HepG2 (cell line): ENCODE data around the gene PSD4. TPM values are rescaled to one million over a fixed set of nuclear protein-coding genes. Genes with fewer than 3 reads are reported as not detected.
A peak's percentile ranks its signal among the peaks of the same experiment; 100 is the strongest.

Experiments used
- ARID4A ChIP-seq: sonication (generic); formaldehyde crosslinking; IDR thresholded peaks from 2 replicates; pipeline ENCODE4 v1.5.0; 2020; ENCODE audit warnings: mild to moderate bottlenecking, missing genetic modification reagents, borderline replicate concordance
- CBX1 ChIP-seq: IDR thresholded peaks from one replicate; pipeline ENCODE4 v1.6.1; 2016; ENCODE audit warnings: antibody characterized with exemption, low read depth
- HNRNPK ChIP-seq: fragments of 200-400 bp; formaldehyde crosslinking; IDR thresholded peaks from 2 replicates; pipeline ENCODE4 v1.6.1; 2018; ENCODE audit warnings: low read length, low read depth, moderate library complexity, mild to moderate bottlenecking; ENCODE audit not compliant: poor library complexity, severe bottlenecking
- KLF15 ChIP-seq: sonication (generic); formaldehyde crosslinking; IDR thresholded peaks from 2 replicates; pipeline ENCODE4 v1.8.1; 2023; ENCODE audit warnings: borderline replicate concordance, mild to moderate bottlenecking, inconsistent platforms, missing genetic modification reagents, mixed read lengths
- MEF2D ChIP-seq: sonication (generic); formaldehyde crosslinking; IDR thresholded peaks from 2 replicates; pipeline ENCODE4 v1.5.1; 2020; ENCODE audit warnings: mild to moderate bottlenecking, missing genetic modification reagents
- NBN ChIP-seq: fragments of 450-650 bp; conservative IDR thresholded peaks from 2 replicates; pipeline ENCODE4 v1.6.1; 2017
- NFRKB ChIP-seq: fragments of 450-650 bp; IDR thresholded peaks from 2 replicates; pipeline ENCODE4 v1.6.1; 2017
- PTBP1 ChIP-seq: fragments of 200-400 bp; formaldehyde crosslinking; IDR thresholded peaks from 2 replicates; pipeline ENCODE4 v1.6.1; 2018; ENCODE audit warnings: low read length, low read depth; ENCODE audit not compliant: poor library complexity, severe bottlenecking
- TOPORS ChIP-seq: sonication (generic); formaldehyde crosslinking; IDR thresholded peaks from 2 replicates; pipeline ENCODE4 v1.8.0; 2023; ENCODE audit warnings: mild to moderate bottlenecking, missing genetic modification reagents
- YEATS2 ChIP-seq: sonication (generic); formaldehyde crosslinking; IDR thresholded peaks from 2 replicates; pipeline ENCODE4 v1.4.0; 2020; ENCODE audit warnings: missing genetic modification reagents, borderline replicate concordance
- ZNF230 ChIP-seq: sonication (generic); formaldehyde crosslinking; IDR thresholded peaks from 2 replicates; pipeline ENCODE4 v1.4.0; 2020; ENCODE audit warnings: mild to moderate bottlenecking, missing genetic modification reagents
- ZNF660 ChIP-seq: sonication (generic); formaldehyde crosslinking; IDR thresholded peaks from 2 replicates; pipeline ENCODE4 v1.5.1; 2020; ENCODE audit warnings: mild to moderate bottlenecking, low read depth, missing genetic modification reagents, borderline replicate concordance
- ZNF776 ChIP-seq: sonication (generic); formaldehyde crosslinking; IDR thresholded peaks from 2 replicates; pipeline ENCODE4 v1.4.0; 2020; ENCODE audit warnings: mild to moderate bottlenecking, missing genetic modification reagents
- ZUFSP ChIP-seq: sonication (generic); formaldehyde crosslinking; IDR thresholded peaks from 2 replicates; pipeline ENCODE4 v1.9.0; 2021; ENCODE audit warnings: missing genetic modification reagents, mild to moderate bottlenecking, borderline replicate concordance
- polyA plus RNA-seq, 8 experiments: library from polyadenylated mRNA; depleted of rRNA in 3 of 8; stranded (reverse) in 7 of 8; unstranded in 1 of 8; fragments of >200 nt; fragmentation: Illumina TruSeq in 4 of 8; extraction: Trizol in 4 of 8; gene quantifications; 2 replicates each; pipeline versions ENCODE4 v1.2.1 to v1.2.3, GENCODE V29; 2011 to 2016; ENCODE audit warnings: low read depth in 4 of 8, missing spikeins in 1 of 8, mixed read lengths in 1 of 8; ENCODE audit not compliant: insufficient read depth in 1 of 8
- total RNA-seq, 5 experiments: library from RNA; depleted of rRNA; stranded (reverse); fragments of >200 nt; fragmentation: Illumina TruSeq; extraction: Trizol; gene quantifications; 2 replicates each; pipeline ENCODE4 v1.2.3, GENCODE V29; 2016; ENCODE audit warnings: low read depth in 1 of 5
- TF ChIP-seq, protein P1 (sequence below): sonication (generic); formaldehyde crosslinking; IDR thresholded peaks from 2 replicates; pipeline ENCODE4 v1.4.0; 2020; ENCODE audit warnings: missing genetic modification reagents, borderline replicate concordance
- TF ChIP-seq, protein P2 (sequence below): IDR thresholded peaks from 2 replicates; pipeline ENCODE4 v1.6.1; 2012; ENCODE audit warnings: low read depth, low read length, improper control_type of control experiment

The PSD4 gene
- total and polyA plus RNA-seq, 2 of the 13 experiments (the other 11 are each of a cell fraction or from before 2014, with no cell fraction given), result 5.8 to 9.4 TPM

DNA sequence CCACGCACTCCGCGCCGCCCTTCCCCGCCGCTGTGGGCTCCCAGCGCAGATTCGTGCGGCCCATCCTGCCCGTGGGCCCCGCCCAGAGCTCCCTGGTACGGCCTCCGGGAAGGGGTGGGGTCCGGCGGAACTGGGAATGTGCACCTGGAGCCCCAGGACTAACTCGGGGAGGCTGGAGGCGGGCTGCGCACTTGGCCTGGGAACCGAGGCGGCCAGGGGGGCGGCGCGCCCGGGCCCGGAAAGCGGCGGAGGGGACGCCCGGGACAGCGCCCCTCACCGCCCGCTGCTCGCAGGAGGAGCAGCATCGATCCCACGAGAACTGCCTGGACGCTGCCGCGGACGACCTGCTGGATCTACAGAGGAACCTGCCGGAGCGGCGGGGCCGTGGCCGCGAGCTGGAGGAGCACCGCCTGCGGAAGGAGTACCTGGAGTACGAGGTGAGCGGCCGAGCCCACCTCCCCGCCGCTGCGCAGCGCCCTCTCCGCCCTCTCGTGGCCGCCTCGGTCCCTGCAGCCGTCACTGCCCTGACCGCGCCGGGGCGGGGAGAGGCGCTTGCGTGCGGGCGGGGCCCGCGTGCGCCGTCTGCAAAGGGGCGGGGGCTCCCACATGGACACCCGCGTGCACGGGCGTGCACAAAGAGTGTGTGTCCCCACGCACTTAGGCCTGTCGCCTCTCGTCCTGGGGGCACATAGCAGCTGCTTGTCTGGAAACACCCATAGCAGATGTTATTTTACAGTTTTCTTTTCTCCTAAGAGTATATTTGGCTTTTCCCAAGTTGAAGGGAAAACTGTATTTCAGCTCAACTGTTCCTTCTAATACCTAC lies 25.2 kb downstream of the PSD4 start (continued):
- TF ChIP-seq, protein P1, sequence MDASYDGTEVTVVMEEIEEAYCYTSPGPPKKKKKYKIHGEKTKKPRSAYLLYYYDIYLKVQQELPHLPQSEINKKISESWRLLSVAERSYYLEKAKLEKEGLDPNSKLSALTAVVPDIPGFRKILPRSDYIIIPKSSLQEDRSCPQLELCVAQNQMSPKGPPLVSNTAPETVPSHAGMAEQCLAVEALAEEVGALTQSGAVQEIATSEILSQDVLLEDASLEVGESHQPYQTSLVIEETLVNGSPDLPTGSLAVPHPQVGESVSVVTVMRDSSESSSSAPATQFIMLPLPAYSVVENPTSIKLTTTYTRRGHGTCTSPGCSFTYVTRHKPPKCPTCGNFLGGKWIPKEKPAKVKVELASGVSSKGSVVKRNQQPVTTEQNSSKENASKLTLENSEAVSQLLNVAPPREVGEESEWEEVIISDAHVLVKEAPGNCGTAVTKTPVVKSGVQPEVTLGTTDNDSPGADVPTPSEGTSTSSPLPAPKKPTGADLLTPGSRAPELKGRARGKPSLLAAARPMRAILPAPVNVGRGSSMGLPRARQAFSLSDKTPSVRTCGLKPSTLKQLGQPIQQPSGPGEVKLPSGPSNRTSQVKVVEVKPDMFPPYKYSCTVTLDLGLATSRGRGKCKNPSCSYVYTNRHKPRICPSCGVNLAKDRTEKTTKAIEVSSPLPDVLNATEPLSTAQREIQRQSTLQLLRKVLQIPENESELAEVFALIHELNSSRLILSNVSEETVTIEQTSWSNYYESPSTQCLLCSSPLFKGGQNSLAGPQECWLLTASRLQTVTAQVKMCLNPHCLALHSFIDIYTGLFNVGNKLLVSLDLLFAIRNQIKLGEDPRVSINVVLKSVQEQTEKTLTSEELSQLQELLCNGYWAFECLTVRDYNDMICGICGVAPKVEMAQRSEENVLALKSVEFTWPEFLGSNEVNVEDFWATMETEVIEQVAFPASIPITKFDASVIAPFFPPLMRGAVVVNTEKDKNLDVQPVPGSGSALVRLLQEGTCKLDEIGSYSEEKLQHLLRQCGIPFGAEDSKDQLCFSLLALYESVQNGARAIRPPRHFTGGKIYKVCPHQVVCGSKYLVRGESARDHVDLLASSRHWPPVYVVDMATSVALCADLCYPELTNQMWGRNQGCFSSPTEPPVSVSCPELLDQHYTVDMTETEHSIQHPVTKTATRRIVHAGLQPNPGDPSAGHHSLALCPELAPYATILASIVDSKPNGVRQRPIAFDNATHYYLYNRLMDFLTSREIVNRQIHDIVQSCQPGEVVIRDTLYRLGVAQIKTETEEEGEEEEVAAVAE (CRISPR knock-in tag), result peak; percentile 35; the same call in 1 of the 2 replicates
- TF ChIP-seq ZNF230 (CRISPR knock-in tag) (peak; percentile 79; the same call in 1 of the 2 replicates), YEATS2 (CRISPR knock-in tag) (peak; percentile 56; the same call in 1 of the 2 replicates), CBX1 (no peak), NBN (no peak), KLF15 (no peak), HNRNPK (peak; percentile 55), MEF2D (CRISPR knock-in tag) (no peak), ZNF776 (CRISPR knock-in tag) (peak; percentile 89), PTBP1 (no peak), ARID4A (CRISPR knock-in tag) (peak; percentile 89), TOPORS (CRISPR knock-in tag) (0 out of 2 replicates have a peak, but pooled peaks have one; percentile 80), NFRKB (no peak), ZUFSP (no peak), ZNF660 (CRISPR knock-in tag) (no peak)
- TF ChIP-seq, protein P2, sequence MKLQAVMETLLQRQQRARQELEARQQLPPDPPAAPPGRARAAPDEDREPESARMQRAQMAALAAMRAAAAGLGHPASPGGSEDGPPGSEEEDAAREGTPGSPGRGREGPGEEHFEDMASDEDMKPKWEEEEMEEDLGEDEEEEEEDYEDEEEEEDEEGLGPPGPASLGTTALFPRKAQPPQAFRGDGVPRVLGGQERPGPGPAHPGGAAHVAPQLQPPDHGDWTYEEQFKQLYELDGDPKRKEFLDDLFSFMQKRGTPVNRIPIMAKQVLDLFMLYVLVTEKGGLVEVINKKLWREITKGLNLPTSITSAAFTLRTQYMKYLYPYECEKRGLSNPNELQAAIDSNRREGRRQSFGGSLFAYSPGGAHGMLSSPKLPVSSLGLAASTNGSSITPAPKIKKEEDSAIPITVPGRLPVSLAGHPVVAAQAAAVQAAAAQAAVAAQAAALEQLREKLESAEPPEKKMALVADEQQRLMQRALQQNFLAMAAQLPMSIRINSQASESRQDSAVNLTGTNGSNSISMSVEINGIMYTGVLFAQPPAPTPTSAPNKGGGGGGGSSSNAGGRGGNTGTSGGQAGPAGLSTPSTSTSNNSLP, result no peak
